ENCODE data around the gene BTBD8.

- TF ChIP-seq CTCF (conservative IDR thresholded peaks at IDR 0.05 in 1 of 2, IDR thresholded peaks at IDR 0.05 in 1 of 2; ENCODE audit: extremely low read depth in 1 of 2, insufficient read depth in 1 of 2, low read depth in 1 of 2, low read length in 2 of 2) (no peak), EZH2 (IDR thresholded peaks at IDR 0.05; ENCODE audit: borderline replicate concordance, low read length) (no peak)
Observed at GRCh38 chr1:92045766-92046495, 34.2 kb upstream of the BTBD8 start.
